ENCODE measurements around the gene CTDSPL2. TPM values are rescaled to one million over a fixed set of nuclear protein-coding genes. Genes with fewer than 3 reads are reported as not detected.

CTDSPL2 gene
- total RNA-seq, 1 donor from 2014 or later = 85.7 TPM

DNA sequence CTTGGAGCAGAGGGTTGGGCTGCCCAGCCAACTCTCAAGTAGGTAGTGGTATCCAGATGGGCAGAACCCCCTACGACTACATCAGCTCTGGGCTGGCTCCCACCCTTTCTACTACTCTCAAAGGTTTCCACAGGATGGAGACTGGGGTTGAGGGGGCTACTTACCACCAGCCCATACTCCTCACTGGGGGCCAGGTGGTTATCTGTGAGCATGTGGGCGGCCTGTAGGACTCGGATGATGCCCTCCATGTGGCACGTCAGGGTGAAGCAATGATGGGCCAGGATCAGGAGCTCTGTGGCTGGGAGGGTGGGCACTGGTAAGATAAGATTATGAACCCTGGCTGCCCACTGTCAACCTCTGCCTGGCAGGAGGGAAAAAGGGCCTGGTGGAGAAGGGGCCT lies 142.9 kb downstream of the CTDSPL2 start:
- Mint-ChIP-seq H3K27me3 (ENCODE audit: low read depth) (no peaks in the 10 kb centered on the region), H3K4me3 (no peak overlapping the region), H3K36me3 (ENCODE audit: low read depth) (peaks cover 24% of the 10 kb centered on the region), H3K9me3 (no peaks in the 10 kb centered on the region), H3K4me1 (no peaks in the 10 kb centered on the region), H3K27ac (ENCODE audit: unreplicated experiment) (peak overlapping the region; percentile 50)
- DNase-seq (ENCODE audit: low read depth, low spot score) = no peak
- TF ChIP-seq, protein P1, sequence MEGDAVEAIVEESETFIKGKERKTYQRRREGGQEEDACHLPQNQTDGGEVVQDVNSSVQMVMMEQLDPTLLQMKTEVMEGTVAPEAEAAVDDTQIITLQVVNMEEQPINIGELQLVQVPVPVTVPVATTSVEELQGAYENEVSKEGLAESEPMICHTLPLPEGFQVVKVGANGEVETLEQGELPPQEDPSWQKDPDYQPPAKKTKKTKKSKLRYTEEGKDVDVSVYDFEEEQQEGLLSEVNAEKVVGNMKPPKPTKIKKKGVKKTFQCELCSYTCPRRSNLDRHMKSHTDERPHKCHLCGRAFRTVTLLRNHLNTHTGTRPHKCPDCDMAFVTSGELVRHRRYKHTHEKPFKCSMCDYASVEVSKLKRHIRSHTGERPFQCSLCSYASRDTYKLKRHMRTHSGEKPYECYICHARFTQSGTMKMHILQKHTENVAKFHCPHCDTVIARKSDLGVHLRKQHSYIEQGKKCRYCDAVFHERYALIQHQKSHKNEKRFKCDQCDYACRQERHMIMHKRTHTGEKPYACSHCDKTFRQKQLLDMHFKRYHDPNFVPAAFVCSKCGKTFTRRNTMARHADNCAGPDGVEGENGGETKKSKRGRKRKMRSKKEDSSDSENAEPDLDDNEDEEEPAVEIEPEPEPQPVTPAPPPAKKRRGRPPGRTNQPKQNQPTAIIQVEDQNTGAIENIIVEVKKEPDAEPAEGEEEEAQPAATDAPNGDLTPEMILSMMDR (conservative IDR thresholded peaks at IDR 0.05) = no peak

DNA sequence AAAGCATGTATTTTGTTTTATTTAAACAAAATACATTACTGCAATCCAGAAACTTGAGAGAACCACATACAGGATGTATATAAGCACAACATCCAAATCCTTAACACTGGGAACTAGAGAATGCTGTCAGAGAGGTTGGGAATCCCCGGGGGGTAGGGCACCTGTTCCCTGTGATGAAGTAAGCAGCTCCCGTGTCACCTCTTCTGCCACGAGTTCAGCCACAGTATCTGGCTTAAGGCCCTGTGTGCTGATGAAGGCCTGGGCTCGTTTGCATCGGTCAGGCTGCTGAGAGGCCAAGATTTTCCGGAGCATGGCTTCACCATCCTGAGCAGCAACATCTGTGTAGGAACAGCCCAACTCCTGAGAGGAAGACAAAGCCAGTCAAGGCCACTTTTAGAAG lies 146.0 kb downstream of the CTDSPL2 start:
- TF ChIP-seq, protein P1 (conservative IDR thresholded peaks at IDR 0.05) = no peak
- DNase-seq (ENCODE audit: low read depth, low spot score) = no peak
- Mint-ChIP-seq H3K27ac (ENCODE audit: unreplicated experiment) (no peak overlapping the region), H3K4me3 (no peak overlapping the region), H3K27me3 (ENCODE audit: low read depth) (no peaks in the 10 kb centered on the region), H3K9me3 (peaks cover under 1% of the 10 kb centered on the region), H3K4me1 (no peaks in the 10 kb centered on the region), H3K36me3 (ENCODE audit: low read depth) (peaks cover 5% of the 10 kb centered on the region)

GRCh38 chr15:44574734-44575133 lies 147.3 kb downstream of the CTDSPL2 start:
- no peak for DNase-seq (ENCODE audit: low read depth, low spot score)
- Mint-ChIP-seq H3K27ac (ENCODE audit: unreplicated experiment) (no peak overlapping the region), H3K36me3 (ENCODE audit: low read depth) (peaks cover 7% of the 10 kb centered on the region), H3K9me3 (peaks cover 3% of the 10 kb centered on the region), H3K27me3 (ENCODE audit: low read depth) (no peaks in the 10 kb centered on the region), H3K4me1 (no peaks in the 10 kb centered on the region), H3K4me3 (no peak overlapping the region)
- TF ChIP-seq, protein P1 (conservative IDR thresholded peaks at IDR 0.05) = no peak

Other genes with a start within 250 kb of the CTDSPL2 start
- gene FRMD5, start 232.4 kb upstream of the CTDSPL2 start, total RNA-seq = 4.3 and 5.1 TPM in 2 replicates
- gene GOLM2, start 138.9 kb upstream of the CTDSPL2 start, total RNA-seq = 63.6 and 64.8 TPM in 2 replicates
- gene EIF3J, start 109.5 kb downstream of the CTDSPL2 start, total RNA-seq = 118 and 128 TPM in 2 replicates
- 61.7 and 64.2 TPM in 2 replicates for gene SPG11, start 236.0 kb downstream of the CTDSPL2 start, total RNA-seq

Measured in neural crest cell (in vitro differentiated cells).